HCT116 (cell line): ENCODE measurements around the gene OR10P1.

ENCODE experiments used
- ATF3 ChIP-seq: IDR thresholded peaks from 2 replicates; pipeline ENCODE4 v1.6.1; 2012
- CTCF ChIP-seq, 3 experiments: fragments of 200-600 bp in 1 of 3; sonication (generic) in 1 of 3; IDR thresholded peaks in 2 of 3; conservative IDR thresholded peaks in 1 of 3; 2 replicates each; pipeline ENCODE4 v1.5.1; 2012 to 2017; ENCODE audit warnings: low read depth in 2 of 3, low read length in 2 of 3, antibody characterized with exemption in 1 of 3, borderline replicate concordance in 1 of 3, control low read depth in 1 of 3, mild to moderate bottlenecking in 1 of 3, mixed read lengths in 1 of 3, mixed run types in 1 of 3, moderate library complexity in 1 of 3; ENCODE audit not compliant: insufficient read depth in 1 of 3
- POLR2A ChIP-seq: IDR thresholded peaks from 2 replicates; pipeline ENCODE4 v1.7.0; 2011; ENCODE audit warnings: borderline replicate concordance; ENCODE audit not compliant: insufficient read depth, insufficient read length; ENCODE audit errors: extremely low read depth
- POLR2AphosphoS5 ChIP-seq: IDR thresholded peaks from 2 replicates; pipeline ENCODE4 v1.6.1; 2011; ENCODE audit warnings: mild to moderate bottlenecking, low read depth, low read length, moderate library complexity
- RAD21 ChIP-seq: IDR thresholded peaks from 2 replicates; pipeline ENCODE4 v1.6.1; 2012; ENCODE audit warnings: low read depth, mild to moderate bottlenecking
- ZFX ChIP-seq: fragments of 450-650 bp; IDR thresholded peaks from 2 replicates; pipeline ENCODE4 v1.6.1; 2017
- TF ChIP-seq, protein P1 (sequence below): IDR thresholded peaks from 2 replicates; pipeline ENCODE4 v1.6.1; 2012; ENCODE audit warnings: low read depth

GRCh38 chr12:55673638-55674037 lies 36.9 kb downstream of the OR10P1 start:
- TF ChIP-seq ZFX (no peak), POLR2AphosphoS5 (no peak), CTCF (IDR thresholded peaks at IDR 0.05 in 2 of 3, conservative IDR thresholded peaks at IDR 0.05 in 1 of 3; ENCODE audit: borderline replicate concordance in 1 of 3, insufficient read depth in 1 of 3, low read depth in 2 of 3, low read length in 2 of 3) (no peak), ATF3 (no peak), POLR2A (no peak), RAD21 (no peak)
- TF ChIP-seq, protein P1, sequence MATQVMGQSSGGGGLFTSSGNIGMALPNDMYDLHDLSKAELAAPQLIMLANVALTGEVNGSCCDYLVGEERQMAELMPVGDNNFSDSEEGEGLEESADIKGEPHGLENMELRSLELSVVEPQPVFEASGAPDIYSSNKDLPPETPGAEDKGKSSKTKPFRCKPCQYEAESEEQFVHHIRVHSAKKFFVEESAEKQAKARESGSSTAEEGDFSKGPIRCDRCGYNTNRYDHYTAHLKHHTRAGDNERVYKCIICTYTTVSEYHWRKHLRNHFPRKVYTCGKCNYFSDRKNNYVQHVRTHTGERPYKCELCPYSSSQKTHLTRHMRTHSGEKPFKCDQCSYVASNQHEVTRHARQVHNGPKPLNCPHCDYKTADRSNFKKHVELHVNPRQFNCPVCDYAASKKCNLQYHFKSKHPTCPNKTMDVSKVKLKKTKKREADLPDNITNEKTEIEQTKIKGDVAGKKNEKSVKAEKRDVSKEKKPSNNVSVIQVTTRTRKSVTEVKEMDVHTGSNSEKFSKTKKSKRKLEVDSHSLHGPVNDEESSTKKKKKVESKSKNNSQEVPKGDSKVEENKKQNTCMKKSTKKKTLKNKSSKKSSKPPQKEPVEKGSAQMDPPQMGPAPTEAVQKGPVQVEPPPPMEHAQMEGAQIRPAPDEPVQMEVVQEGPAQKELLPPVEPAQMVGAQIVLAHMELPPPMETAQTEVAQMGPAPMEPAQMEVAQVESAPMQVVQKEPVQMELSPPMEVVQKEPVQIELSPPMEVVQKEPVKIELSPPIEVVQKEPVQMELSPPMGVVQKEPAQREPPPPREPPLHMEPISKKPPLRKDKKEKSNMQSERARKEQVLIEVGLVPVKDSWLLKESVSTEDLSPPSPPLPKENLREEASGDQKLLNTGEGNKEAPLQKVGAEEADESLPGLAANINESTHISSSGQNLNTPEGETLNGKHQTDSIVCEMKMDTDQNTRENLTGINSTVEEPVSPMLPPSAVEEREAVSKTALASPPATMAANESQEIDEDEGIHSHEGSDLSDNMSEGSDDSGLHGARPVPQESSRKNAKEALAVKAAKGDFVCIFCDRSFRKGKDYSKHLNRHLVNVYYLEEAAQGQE: no peak
